Kidney (tissue), 14 donors: ENCODE measurements around the gene ACTN1. TPM values are rescaled to one million over a fixed set of nuclear protein-coding genes. Genes with fewer than 3 reads are reported as not detected.

ENCODE experiments used
- DNase-seq, 5 donors: peaks; one replicate each; pipeline ENCODE4 v3.0.0-alpha.2; 2013 to 2020
- FAIRE-seq: peaks from 2 replicates; lab custom pipeline; 2012; peaks lifted over from hg19 to GRCh38; lab: Jason Lieb, UNC
- H3K27ac ChIP-seq, 2 donors: one replicate each; pipeline ENCODE4 v1.7.0; 2013; ENCODE audit warnings: low read depth in 2 of 2, low read length in 2 of 2, inconsistent platforms in 1 of 2
- H3K27me3 ChIP-seq: one replicate; pipeline ENCODE4 v1.7.1; 2013; ENCODE audit warnings: low read length, inconsistent platforms; ENCODE audit not compliant: control insufficient read depth, insufficient read depth
- H3K36me3 ChIP-seq, 3 donors: one replicate each; pipeline versions ENCODE4 v1.7.0 to v1.7.1; 2013; ENCODE audit warnings: low read length in 3 of 3, control low read depth in 1 of 3, inconsistent platforms in 1 of 3; ENCODE audit not compliant: insufficient read depth in 3 of 3, control insufficient read depth in 2 of 3
- H3K4me1 ChIP-seq, 3 donors: one replicate each; pipeline versions ENCODE4 v1.7.0 to v1.7.1; 2013; ENCODE audit warnings: low read length in 3 of 3, inconsistent platforms in 1 of 3, low read depth in 1 of 3; ENCODE audit not compliant: control insufficient read depth in 2 of 3, insufficient read depth in 2 of 3
- H3K4me3 ChIP-seq, 3 donors: one replicate each; pipeline versions ENCODE4 v1.7.0 to v1.8.1; 2013; ENCODE audit warnings: low read length in 3 of 3, control low read depth in 1 of 3, inconsistent platforms in 1 of 3
- H3K9ac ChIP-seq, 3 donors: one replicate each; pipeline versions ENCODE4 v1.7.0 to v1.7.1; 2013; ENCODE audit warnings: low read length in 3 of 3, control low read depth in 1 of 3, inconsistent platforms in 1 of 3
- H3K9me3 ChIP-seq, 3 donors: one replicate each; pipeline versions ENCODE4 v1.7.0 to v1.7.1; 2013; ENCODE audit warnings: low read length in 3 of 3, control low read depth in 1 of 3, inconsistent platforms in 1 of 3; ENCODE audit not compliant: control insufficient read depth in 2 of 3, insufficient read depth in 1 of 3
- CTCF ChIP-seq: IDR thresholded peaks from 3 replicates; pipeline ENCODE4 v1.5.1; 2012; ENCODE audit warnings: mild to moderate bottlenecking, moderate library complexity, borderline replicate concordance; ENCODE audit not compliant: insufficient read depth; ENCODE audit errors: extremely low read depth
- intact Hi-C: fragments of 100-400 bp; cut with DNase I; formaldehyde crosslinking; loops from one replicate; pipeline ENCODE4 v1.11.1; 2022
- polyA plus RNA-seq: library from polyadenylated mRNA; stranded (reverse); fragments of 350-450 nt; fragmentation: Illumina TruSeq; extraction: RNeasy Lipid Tissue Mini Kit (QIAGEN cat#74804); gene quantifications from one replicate; pipeline ENCODE4 v1.2.3, GENCODE V29; 2014; ENCODE audit warnings: low read depth, low replicate concordance; ENCODE audit not compliant: insufficient read depth
- total RNA-seq: library from RNA; stranded (reverse); fragmentation: NEBNext Ultra II Directional; extraction: Animal tissue kit (Norgen Biotek cat#: 25700); gene quantifications from one replicate; pipeline ENCODE4 v1.2.1, GENCODE V29; 2021
- donor health status: control.
- donor health status: control.
- donor health status: control.
- donor health status: control.
- donor health status: control.
- donor health status: DM: yes; HTN: yes; CAD: no.
- donor health status: Normal renal cell carcinoma (clear cell type).

Gene ACTN1
- total and polyA plus RNA-seq, 2 donors from 2014 or later = 20.1 to 184 TPM

GRCh38 chr14:68967459-68967940 lies 11.6 kb downstream of the ACTN1 start:
- Histone ChIP-seq H3K4me3 (no peak overlapping the region), H3K4me1 (peaks cover 0 to 44% (median 16%) of the 10 kb centered on the region in 3 donors), H3K9me3 (no peaks in the 10 kb centered on the region), H3K27ac (no peak overlapping the region), H3K36me3 (no peaks in the 10 kb centered on the region), H3K27me3 (no peaks in the 10 kb centered on the region), H3K9ac (no peak overlapping the region)
- DNase-seq (no peak), FAIRE-seq (no peak)
- intact Hi-C loops = no loop called here
- TF ChIP-seq CTCF = no peak

GRCh38 chr14:68966872-68967301 lies 12.2 kb downstream of the ACTN1 start:
- no peaks in the 10 kb centered on the region for H3K9me3 ChIP-seq
- intact Hi-C loops = no loop called here
- peak in 1 of 5 donors; percentile 33 for DNase-seq
- H3K4me3 ChIP-seq = no peak overlapping the region
- TF ChIP-seq CTCF = no peak
- no peaks in the 10 kb centered on the region for H3K36me3 ChIP-seq
- peaks cover 0 to 49% (median 16%) of the 10 kb centered on the region in 3 donors for H3K4me1 ChIP-seq
- no peak for FAIRE-seq
- H3K9ac ChIP-seq = no peak overlapping the region
- no peaks in the 10 kb centered on the region for H3K27me3 ChIP-seq
- peak overlapping the region in 1 of 2 donors; percentile 10 for H3K27ac ChIP-seq

- no peaks in the 10 kb centered on the region for H3K27me3 ChIP-seq
- intact Hi-C loops = no loop called here
- no peaks in the 10 kb centered on the region for H3K9me3 ChIP-seq
- no peak overlapping the region for H3K27ac ChIP-seq
- no peak for TF ChIP-seq CTCF
- no peak overlapping the region for H3K4me3 ChIP-seq
- no peak for DNase-seq
- H3K4me1 ChIP-seq = peaks cover 0 to 47% (median 16%) of the 10 kb centered on the region in 3 donors
- no peak overlapping the region for H3K9ac ChIP-seq
- H3K36me3 ChIP-seq = no peaks in the 10 kb centered on the region
- no peak for FAIRE-seq
Observed at GRCh38 chr14:68965261-68965761, 13.8 kb downstream of the ACTN1 start.
